ENCODE measurements around the gene MRPL23.

Gene MRPL23

GRCh38 chr11:1968454-1969002 lies 21.4 kb downstream of the MRPL23 start:
- H3K27ac ChIP-seq: no peak overlapping the region
- no peak for TF ChIP-seq ZFX (IDR thresholded peaks at IDR 0.05)
- TF ChIP-seq, protein P1, sequence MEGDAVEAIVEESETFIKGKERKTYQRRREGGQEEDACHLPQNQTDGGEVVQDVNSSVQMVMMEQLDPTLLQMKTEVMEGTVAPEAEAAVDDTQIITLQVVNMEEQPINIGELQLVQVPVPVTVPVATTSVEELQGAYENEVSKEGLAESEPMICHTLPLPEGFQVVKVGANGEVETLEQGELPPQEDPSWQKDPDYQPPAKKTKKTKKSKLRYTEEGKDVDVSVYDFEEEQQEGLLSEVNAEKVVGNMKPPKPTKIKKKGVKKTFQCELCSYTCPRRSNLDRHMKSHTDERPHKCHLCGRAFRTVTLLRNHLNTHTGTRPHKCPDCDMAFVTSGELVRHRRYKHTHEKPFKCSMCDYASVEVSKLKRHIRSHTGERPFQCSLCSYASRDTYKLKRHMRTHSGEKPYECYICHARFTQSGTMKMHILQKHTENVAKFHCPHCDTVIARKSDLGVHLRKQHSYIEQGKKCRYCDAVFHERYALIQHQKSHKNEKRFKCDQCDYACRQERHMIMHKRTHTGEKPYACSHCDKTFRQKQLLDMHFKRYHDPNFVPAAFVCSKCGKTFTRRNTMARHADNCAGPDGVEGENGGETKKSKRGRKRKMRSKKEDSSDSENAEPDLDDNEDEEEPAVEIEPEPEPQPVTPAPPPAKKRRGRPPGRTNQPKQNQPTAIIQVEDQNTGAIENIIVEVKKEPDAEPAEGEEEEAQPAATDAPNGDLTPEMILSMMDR (conservative IDR thresholded peaks at IDR 0.05): no peak

DNA sequence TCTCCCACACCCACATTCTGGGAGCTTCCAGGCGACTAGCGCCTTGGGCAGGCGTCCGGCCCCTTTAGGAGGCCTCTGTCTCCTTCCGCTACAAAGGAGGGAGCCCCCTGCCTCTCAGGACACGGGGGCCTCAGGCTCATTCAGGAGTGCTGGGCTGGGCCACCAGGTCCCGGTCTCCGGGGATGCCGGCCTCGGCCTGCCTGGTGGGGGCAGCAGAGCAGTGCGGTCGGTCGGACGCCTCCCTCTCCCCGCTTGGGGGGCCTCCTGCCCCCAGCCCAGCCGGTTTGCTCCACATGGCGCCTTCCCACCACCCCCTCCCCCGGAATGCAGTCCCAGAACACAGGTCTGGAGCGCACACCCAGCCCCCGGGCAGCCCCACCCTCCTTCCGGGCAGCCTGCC lies 21.9 kb downstream of the MRPL23 start:
- no peak overlapping the region for H3K27ac ChIP-seq
- no peak for TF ChIP-seq ZFX (IDR thresholded peaks at IDR 0.05)
- TF ChIP-seq, protein P1 (conservative IDR thresholded peaks at IDR 0.05): no peak

- no peak overlapping the region for H3K27ac ChIP-seq
- TF ChIP-seq ZFX (IDR thresholded peaks at IDR 0.05): no peak
- TF ChIP-seq, protein P1 (conservative IDR thresholded peaks at IDR 0.05): no peak
Observed at GRCh38 chr11:1969776-1970175, 22.6 kb downstream of the MRPL23 start.

DNA sequence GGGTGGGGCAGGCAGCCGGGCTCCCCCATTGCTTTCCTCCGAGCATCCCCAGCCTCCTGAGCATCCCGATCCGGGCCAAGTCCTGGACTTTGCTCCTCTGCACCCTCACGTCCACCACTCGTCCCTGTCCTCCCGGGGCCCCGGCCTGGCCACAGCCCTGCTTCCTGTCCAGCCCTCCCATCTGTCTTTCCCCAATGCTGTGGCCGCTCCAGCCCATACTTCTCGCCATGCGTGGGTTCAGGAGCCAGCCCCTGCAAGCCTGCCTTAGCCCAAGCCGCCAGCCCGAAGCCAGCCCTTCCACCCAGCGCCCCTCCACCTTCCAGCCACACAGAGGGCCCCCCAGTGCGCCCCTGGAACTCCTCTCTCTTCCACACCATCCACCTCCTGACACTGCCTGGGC lies 23.8 kb downstream of the MRPL23 start:
- no peak overlapping the region for H3K27ac ChIP-seq
- TF ChIP-seq, protein P1 (conservative IDR thresholded peaks at IDR 0.05): no peak
- no peak for TF ChIP-seq ZFX (IDR thresholded peaks at IDR 0.05)

DNA sequence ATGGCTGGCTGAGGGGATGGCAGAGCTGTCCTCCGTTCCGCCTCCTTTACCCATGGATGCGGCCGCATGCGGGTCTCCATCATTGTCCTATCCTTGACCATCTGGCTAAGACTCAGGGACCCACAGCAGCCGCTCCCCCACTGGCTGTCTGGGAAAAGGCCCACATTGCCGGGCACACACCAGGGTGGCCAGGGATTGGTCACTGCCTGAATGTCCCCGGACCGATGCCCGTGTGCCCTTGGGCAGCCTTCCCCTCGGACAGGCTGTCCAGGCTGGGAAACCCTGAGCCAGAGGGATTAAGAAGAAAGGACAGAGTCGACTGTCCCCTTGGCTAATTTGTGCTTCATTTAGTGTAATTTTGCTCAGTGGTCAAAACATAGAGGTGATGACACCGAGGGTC lies 28.1 kb downstream of the MRPL23 start:
- H3K27ac ChIP-seq: no peak overlapping the region
- no peak for TF ChIP-seq ZFX (IDR thresholded peaks at IDR 0.05)
- TF ChIP-seq, protein P1 (conservative IDR thresholded peaks at IDR 0.05): no peak

GRCh38 chr11:1978720-1979473 lies 31.8 kb downstream of the MRPL23 start:
- TF ChIP-seq, protein P1 (conservative IDR thresholded peaks at IDR 0.05): no peak
- TF ChIP-seq ZFX (IDR thresholded peaks at IDR 0.05): no peak

GRCh38 chr11:1979607-1980006 lies 32.5 kb downstream of the MRPL23 start:
- no peak overlapping the region for H3K27ac ChIP-seq
- TF ChIP-seq, protein P1 (conservative IDR thresholded peaks at IDR 0.05): no peak
- no peak for TF ChIP-seq ZFX (IDR thresholded peaks at IDR 0.05)

More at GRCh38 chr11:1978720-1979473, 31.8 kb downstream of the MRPL23 start:
- H3K27ac ChIP-seq: no peak overlapping the region

All from C4-2B (cell line).